ENCODE results near the gene HARS1. TPM values are rescaled to one million over a fixed set of nuclear protein-coding genes. Genes with fewer than 3 reads are reported as not detected.

HARS1 gene
- total and polyA plus RNA-seq, 10 of the 15 experiments (the other 5 are each of a cell fraction or from before 2014, with no cell fraction given): 12.0 to 93.8 (median 76.9) TPM

DNA sequence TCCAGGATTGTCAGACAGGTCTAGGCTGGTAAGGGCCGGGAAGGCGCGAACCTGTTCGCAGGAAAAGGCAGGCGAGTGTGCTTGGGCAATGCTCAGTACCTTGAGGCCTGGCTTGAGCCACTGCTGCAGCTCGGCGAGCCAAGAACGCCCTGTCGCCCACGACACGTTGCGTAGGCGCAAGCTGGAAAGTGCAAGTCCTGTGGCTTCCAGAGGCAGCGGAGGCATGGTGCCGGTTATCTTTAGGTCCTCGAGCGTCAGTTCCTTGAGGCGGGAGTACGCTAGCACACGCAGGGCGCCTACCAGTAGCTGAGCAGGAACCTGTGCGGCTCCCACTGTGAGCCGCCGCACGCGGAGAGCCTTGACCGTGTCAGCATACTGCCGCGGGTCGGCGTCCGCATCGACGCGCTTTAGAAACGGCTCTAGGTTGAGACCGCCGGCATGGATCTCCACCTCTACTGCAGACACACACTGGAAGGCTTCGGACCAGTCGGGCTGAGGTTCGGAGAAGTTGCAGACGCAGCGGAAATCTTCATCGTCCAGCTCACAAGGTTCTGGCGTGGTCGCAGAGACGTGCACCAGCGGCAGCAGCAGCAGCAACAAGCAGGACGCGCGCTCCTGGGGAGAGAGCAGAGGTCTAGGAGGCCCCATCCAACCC is 58.7 kb downstream of the HARS1 start (continued):
- TF ChIP-seq, protein P1, sequence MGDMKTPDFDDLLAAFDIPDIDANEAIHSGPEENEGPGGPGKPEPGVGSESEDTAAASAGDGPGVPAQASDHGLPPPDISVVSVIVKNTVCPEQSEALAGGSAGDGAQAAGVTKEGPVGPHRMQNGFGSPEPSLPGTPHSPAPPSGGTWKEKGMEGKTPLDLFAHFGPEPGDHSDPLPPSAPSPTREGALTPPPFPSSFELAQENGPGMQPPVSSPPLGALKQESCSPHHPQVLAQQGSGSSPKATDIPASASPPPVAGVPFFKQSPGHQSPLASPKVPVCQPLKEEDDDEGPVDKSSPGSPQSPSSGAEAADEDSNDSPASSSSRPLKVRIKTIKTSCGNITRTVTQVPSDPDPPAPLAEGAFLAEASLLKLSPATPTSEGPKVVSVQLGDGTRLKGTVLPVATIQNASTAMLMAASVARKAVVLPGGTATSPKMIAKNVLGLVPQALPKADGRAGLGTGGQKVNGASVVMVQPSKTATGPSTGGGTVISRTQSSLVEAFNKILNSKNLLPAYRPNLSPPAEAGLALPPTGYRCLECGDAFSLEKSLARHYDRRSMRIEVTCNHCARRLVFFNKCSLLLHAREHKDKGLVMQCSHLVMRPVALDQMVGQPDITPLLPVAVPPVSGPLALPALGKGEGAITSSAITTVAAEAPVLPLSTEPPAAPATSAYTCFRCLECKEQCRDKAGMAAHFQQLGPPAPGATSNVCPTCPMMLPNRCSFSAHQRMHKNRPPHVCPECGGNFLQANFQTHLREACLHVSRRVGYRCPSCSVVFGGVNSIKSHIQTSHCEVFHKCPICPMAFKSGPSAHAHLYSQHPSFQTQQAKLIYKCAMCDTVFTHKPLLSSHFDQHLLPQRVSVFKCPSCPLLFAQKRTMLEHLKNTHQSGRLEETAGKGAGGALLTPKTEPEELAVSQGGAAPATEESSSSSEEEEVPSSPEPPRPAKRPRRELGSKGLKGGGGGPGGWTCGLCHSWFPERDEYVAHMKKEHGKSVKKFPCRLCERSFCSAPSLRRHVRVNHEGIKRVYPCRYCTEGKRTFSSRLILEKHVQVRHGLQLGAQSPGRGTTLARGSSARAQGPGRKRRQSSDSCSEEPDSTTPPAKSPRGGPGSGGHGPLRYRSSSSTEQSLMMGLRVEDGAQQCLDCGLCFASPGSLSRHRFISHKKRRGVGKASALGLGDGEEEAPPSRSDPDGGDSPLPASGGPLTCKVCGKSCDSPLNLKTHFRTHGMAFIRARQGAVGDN (IDR thresholded peaks at IDR 0.05): peak; percentile 37; the same call in 1 of the 2 replicates
- TF ChIP-seq TAF1 (IDR thresholded peaks at IDR 0.05; ENCODE audit: borderline replicate concordance, low read depth, low read length) (peak; percentile 31; the same call in 1 of the 2 replicates), ZNF217 (IDR thresholded peaks at IDR 0.05) (no peak), POLR2A (IDR thresholded peaks at IDR 0.05; ENCODE audit: low read depth, low read length) (no peak; the same call in 1 of the 2 replicates), KAT2A (conservative IDR thresholded peaks at IDR 0.05; ENCODE audit: control insufficient read depth, low read depth, low read length) (no peak), TARDBP (IDR thresholded peaks at IDR 0.05; ENCODE audit: borderline replicate concordance) (0 out of 2 replicates have a peak, but pooled peaks have one; percentile 4)
- TF ChIP-seq, protein P2, sequence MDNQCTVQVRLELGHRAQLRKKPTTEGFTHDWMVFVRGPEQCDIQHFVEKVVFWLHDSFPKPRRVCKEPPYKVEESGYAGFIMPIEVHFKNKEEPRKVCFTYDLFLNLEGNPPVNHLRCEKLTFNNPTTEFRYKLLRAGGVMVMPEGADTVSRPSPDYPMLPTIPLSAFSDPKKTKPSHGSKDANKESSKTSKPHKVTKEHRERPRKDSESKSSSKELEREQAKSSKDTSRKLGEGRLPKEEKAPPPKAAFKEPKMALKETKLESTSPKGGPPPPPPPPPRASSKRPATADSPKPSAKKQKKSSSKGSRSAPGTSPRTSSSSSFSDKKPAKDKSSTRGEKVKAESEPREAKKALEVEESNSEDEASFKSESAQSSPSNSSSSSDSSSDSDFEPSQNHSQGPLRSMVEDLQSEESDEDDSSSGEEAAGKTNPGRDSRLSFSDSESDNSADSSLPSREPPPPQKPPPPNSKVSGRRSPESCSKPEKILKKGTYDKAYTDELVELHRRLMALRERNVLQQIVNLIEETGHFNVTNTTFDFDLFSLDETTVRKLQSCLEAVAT (IDR thresholded peaks at IDR 0.05): no peak
- TF ChIP-seq, protein P3, sequence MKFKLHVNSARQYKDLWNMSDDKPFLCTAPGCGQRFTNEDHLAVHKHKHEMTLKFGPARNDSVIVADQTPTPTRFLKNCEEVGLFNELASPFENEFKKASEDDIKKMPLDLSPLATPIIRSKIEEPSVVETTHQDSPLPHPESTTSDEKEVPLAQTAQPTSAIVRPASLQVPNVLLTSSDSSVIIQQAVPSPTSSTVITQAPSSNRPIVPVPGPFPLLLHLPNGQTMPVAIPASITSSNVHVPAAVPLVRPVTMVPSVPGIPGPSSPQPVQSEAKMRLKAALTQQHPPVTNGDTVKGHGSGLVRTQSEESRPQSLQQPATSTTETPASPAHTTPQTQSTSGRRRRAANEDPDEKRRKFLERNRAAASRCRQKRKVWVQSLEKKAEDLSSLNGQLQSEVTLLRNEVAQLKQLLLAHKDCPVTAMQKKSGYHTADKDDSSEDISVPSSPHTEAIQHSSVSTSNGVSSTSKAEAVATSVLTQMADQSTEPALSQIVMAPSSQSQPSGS (IDR thresholded peaks at IDR 0.05; ENCODE audit: low read length): no peak

All from GM12878 (cell line).